ENCODE results near the gene RNF125.

DNA sequence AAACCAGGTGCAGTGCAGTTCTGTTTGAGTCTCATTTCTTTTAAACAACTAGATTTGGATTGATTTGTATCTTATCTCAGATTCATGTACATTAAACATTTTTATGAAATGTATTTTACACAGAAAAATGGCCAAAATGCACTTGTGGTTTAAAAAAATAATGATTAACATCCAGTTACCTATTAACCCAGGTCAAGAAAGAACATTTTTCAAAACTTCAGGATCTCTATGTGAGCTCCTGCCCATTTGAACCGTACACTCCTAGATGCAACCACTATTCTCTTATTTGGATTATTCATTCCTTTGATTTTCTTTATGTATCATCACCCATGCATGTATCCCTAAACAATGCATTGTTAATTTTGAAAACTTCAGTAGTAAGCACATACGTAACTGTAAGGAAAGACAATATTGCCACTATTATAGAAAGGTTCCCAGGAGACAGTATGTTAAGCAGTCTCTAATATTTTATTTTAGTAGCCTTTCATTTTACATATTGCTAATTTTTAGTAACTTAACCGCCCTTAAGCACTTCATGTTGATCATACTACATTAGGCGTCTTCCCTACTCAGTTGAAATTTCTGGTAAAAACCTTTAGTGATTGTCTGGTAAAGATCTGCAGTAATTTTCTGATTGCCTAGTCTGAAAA is 95.8 kb downstream of the RNF125 start:
- TF ChIP-seq, protein P1, sequence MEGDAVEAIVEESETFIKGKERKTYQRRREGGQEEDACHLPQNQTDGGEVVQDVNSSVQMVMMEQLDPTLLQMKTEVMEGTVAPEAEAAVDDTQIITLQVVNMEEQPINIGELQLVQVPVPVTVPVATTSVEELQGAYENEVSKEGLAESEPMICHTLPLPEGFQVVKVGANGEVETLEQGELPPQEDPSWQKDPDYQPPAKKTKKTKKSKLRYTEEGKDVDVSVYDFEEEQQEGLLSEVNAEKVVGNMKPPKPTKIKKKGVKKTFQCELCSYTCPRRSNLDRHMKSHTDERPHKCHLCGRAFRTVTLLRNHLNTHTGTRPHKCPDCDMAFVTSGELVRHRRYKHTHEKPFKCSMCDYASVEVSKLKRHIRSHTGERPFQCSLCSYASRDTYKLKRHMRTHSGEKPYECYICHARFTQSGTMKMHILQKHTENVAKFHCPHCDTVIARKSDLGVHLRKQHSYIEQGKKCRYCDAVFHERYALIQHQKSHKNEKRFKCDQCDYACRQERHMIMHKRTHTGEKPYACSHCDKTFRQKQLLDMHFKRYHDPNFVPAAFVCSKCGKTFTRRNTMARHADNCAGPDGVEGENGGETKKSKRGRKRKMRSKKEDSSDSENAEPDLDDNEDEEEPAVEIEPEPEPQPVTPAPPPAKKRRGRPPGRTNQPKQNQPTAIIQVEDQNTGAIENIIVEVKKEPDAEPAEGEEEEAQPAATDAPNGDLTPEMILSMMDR (IDR thresholded peaks at IDR 0.05), result no peak
- TF ChIP-seq TAF1 (IDR thresholded peaks at IDR 0.05; ENCODE audit: borderline replicate concordance, low read depth, low read length) (no peak), REST (IDR thresholded peaks at IDR 0.05; ENCODE audit: low read depth, low read length) (no peak), FOXM1 (IDR thresholded peaks at IDR 0.05; ENCODE audit: low read depth) (no peak), POLR2AphosphoS5 (IDR thresholded peaks at IDR 0.05; ENCODE audit: low read depth, low read length) (no peak), MAX (IDR thresholded peaks at IDR 0.05; ENCODE audit: low read depth) (no peak), MXI1 (IDR thresholded peaks at IDR 0.05; ENCODE audit: low read depth, low read length) (no peak)
- TF ChIP-seq, protein P2, sequence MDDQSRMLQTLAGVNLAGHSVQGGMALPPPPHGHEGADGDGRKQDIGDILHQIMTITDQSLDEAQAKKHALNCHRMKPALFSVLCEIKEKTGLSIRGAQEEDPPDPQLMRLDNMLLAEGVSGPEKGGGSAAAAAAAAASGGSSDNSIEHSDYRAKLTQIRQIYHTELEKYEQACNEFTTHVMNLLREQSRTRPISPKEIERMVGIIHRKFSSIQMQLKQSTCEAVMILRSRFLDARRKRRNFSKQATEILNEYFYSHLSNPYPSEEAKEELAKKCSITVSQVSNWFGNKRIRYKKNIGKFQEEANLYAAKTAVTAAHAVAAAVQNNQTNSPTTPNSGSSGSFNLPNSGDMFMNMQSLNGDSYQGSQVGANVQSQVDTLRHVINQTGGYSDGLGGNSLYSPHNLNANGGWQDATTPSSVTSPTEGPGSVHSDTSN (IDR thresholded peaks at IDR 0.05), result no peak
